ENCODE data around the gene ELK1.

The ELK1 gene

DNA sequence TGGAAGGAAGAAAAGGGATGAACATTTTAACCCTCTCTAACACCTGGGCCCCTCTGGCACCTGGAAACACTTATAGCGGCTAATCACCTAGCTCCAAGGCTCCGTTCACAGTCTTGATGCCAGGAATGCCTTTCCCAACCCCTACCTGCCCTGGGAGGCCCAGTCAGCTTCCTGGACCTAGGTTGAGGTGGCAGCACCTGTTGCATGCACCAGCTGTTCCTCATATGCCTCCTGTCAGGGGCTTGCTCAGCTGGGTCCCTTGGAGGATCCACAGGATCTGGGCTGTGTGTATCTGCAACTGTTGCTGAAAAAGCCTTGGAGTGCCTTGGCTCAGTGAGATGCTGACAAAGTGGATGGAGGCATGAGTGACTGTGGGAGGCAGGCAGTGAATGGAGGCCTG lies 25.0 kb downstream of the ELK1 start:
- ChIA-PET POLR2A (no interaction called here), CTCF (interaction anchor here (1.7 kb wide), 1 partner anchor 18 kb away, joined by 7 read pairs; no protein-coding TSS in a partner anchor)
- H3K9me3 ChIP-seq (ENCODE audit: control insufficient read depth, insufficient read depth, low read depth, low read length) = no peaks in the 10 kb centered on the region
- H3K27ac ChIP-seq (ENCODE audit: extremely low read depth, low read depth, low read length) = no peak overlapping the region
- H3K4me3 ChIP-seq (ENCODE audit: low read depth, low read length) = no peak overlapping the region
- H3K36me3 ChIP-seq (ENCODE audit: control insufficient read depth in 2 of 2, insufficient read depth in 1 of 2, low read length in 2 of 2) = no peaks in the 10 kb centered on the region
- no peaks in the 10 kb centered on the region for H3K4me1 ChIP-seq (ENCODE audit: control insufficient read depth, insufficient read depth, low read length)
- TF ChIP-seq SCRT2 (tag by site-specific recombination; IDR thresholded peaks at IDR 0.05) (peak; percentile 96), SCRT1 (tag by site-specific recombination; IDR thresholded peaks at IDR 0.05; ENCODE audit: borderline replicate concordance) (peak; percentile 91), ZNF292 (tag by site-specific recombination; IDR thresholded peaks at IDR 0.05; ENCODE audit: borderline replicate concordance, low read depth) (no peak)

DNA sequence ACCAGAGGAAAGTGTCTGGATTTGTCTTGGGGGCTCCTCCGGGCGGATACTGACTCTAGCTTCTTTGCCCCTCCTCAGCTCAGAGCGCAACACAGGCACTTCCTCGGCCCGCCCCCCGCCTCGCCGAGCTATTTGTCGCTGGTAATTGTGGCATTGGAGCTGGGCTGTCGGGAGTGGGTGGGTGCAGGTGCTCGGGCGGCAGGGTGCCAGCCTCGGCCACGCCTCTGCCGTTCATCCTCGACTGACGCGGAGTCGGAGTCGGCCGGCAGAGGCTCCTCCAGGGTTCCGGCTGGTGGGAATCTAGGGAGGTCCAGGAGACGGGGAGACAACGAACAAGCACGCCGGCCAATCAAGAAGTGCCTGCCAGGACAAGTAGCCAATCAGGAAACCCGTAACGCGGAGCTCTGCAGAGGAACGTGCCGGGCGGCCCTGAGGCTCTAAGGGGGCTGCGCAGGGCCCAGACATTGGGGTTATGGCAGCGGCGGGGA lies 26.8 kb downstream of the ELK1 start:
- no peak overlapping the region for H3K4me3 ChIP-seq (ENCODE audit: low read depth, low read length)
- TF ChIP-seq FEZF1 (tag by site-specific recombination; IDR thresholded peaks at IDR 0.05) (no peak), KLF7 (tag by site-specific recombination; IDR thresholded peaks at IDR 0.05; ENCODE audit: borderline replicate concordance) (no peak), TCF7L2 (IDR thresholded peaks at IDR 0.05; ENCODE audit: borderline replicate concordance, low read depth, low read length) (no peak), ZNF335 (tag by site-specific recombination; conservative IDR thresholded peaks at IDR 0.05) (peak; percentile 85), MYNN (tag by site-specific recombination; IDR thresholded peaks at IDR 0.05; ENCODE audit: borderline replicate concordance) (no peak), BCL11B (tag by site-specific recombination; IDR thresholded peaks at IDR 0.05; ENCODE audit: low read depth) (no peak), ZFP41 (tag by site-specific recombination; IDR thresholded peaks at IDR 0.05; ENCODE audit: borderline replicate concordance) (no peak), ZNF221 (tag by site-specific recombination; IDR thresholded peaks at IDR 0.05; ENCODE audit: borderline replicate concordance) (no peak), SCRT2 (tag by site-specific recombination; IDR thresholded peaks at IDR 0.05) (no peak), ZBTB20 (tag by site-specific recombination; IDR thresholded peaks at IDR 0.05) (peak; percentile 66), ZNF341 (tag by site-specific recombination; IDR thresholded peaks at IDR 0.05; ENCODE audit: low read depth) (no peak; the same call in none of the 2 replicates), ZSCAN23 (tag by site-specific recombination; IDR thresholded peaks at IDR 0.05) (no peak), ZNF768 (tag by site-specific recombination; IDR thresholded peaks at IDR 0.05) (no peak), ZNF785 (tag by site-specific recombination; IDR thresholded peaks at IDR 0.05) (no peak), ZNF404 (tag by site-specific recombination; IDR thresholded peaks at IDR 0.05) (no peak), ZNF510 (tag by site-specific recombination; IDR thresholded peaks at IDR 0.05; ENCODE audit: insufficient replicate concordance) (no peak)
- TF ChIP-seq, protein P1, sequence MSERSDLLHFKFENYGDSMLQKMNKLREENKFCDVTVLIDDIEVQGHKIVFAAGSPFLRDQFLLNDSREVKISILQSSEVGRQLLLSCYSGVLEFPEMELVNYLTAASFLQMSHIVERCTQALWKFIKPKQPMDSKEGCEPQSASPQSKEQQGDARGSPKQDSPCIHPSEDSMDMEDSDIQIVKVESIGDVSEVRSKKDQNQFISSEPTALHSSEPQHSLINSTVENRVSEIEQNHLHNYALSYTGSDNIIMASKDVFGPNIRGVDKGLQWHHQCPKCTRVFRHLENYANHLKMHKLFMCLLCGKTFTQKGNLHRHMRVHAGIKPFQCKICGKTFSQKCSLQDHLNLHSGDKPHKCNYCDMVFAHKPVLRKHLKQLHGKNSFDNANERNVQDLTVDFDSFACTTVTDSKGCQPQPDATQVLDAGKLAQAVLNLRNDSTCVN (tag by site-specific recombination; optimal IDR thresholded peaks at IDR 0.05) = peak; percentile 38
- TF ChIP-seq, protein P2, sequence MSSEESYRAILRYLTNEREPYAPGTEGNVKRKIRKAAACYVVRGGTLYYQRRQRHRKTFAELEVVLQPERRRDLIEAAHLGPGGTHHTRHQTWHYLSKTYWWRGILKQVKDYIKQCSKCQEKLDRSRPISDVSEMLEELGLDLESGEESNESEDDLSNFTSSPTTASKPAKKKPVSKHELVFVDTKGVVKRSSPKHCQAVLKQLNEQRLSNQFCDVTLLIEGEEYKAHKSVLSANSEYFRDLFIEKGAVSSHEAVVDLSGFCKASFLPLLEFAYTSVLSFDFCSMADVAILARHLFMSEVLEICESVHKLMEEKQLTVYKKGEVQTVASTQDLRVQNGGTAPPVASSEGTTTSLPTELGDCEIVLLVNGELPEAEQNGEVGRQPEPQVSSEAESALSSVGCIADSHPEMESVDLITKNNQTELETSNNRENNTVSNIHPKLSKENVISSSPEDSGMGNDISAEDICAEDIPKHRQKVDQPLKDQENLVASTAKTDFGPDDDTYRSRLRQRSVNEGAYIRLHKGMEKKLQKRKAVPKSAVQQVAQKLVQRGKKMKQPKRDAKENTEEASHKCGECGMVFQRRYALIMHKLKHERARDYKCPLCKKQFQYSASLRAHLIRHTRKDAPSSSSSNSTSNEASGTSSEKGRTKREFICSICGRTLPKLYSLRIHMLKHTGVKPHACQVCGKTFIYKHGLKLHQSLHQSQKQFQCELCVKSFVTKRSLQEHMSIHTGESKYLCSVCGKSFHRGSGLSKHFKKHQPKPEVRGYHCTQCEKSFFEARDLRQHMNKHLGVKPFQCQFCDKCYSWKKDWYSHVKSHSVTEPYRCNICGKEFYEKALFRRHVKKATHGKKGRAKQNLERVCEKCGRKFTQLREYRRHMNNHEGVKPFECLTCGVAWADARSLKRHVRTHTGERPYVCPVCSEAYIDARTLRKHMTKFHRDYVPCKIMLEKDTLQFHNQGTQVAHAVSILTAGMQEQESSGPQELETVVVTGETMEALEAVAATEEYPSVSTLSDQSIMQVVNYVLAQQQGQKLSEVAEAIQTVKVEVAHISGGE (tag by site-specific recombination; conservative IDR thresholded peaks at IDR 0.05; ENCODE audit: low read depth) = no peak
- TF ChIP-seq, protein P3, sequence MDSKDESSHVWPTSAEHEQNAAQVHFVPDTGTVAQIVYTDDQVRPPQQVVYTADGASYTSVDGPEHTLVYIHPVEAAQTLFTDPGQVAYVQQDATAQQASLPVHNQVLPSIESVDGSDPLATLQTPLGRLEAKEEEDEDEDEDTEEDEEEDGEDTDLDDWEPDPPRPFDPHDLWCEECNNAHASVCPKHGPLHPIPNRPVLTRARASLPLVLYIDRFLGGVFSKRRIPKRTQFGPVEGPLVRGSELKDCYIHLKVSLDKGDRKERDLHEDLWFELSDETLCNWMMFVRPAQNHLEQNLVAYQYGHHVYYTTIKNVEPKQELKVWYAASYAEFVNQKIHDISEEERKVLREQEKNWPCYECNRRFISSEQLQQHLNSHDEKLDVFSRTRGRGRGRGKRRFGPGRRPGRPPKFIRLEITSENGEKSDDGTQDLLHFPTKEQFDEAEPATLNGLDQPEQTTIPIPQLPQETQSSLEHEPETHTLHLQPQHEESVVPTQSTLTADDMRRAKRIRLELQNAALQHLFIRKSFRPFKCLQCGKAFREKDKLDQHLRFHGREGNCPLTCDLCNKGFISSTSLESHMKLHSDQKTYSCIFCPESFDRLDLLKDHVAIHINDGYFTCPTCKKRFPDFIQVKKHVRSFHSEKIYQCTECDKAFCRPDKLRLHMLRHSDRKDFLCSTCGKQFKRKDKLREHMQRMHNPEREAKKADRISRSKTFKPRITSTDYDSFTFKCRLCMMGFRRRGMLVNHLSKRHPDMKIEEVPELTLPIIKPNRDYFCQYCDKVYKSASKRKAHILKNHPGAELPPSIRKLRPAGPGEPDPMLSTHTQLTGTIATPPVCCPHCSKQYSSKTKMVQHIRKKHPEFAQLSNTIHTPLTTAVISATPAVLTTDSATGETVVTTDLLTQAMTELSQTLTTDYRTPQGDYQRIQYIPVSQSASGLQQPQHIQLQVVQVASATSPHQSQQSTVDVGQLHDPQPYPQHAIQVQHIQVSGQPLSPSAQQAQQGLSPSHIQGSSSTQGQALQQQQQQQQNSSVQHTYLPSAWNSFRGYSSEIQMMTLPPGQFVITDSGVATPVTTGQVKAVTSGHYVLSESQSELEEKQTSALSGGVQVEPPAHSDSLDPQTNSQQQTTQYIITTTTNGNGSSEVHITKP (tag by site-specific recombination; IDR thresholded peaks at IDR 0.05) = no peak
- TF ChIP-seq, protein P4, sequence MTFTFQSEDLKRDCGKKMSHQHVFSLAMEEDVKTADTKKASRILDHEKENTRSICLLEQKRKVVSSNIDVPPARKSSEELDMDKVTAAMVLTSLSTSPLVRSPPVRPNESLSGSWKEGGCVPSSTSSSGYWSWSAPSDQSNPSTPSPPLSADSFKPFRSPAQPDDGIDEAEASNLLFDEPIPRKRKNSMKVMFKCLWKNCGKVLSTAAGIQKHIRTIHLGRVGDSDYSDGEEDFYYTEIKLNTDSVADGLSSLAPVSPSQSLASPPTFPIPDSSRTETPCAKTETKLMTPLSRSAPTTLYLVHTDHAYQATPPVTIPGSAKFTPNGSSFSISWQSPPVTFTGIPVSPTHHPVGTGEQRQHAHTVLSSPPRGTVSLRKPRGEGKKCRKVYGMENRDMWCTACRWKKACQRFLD (tag by site-specific recombination; IDR thresholded peaks at IDR 0.05) = no peak
- TF ChIP-seq, protein P5, sequence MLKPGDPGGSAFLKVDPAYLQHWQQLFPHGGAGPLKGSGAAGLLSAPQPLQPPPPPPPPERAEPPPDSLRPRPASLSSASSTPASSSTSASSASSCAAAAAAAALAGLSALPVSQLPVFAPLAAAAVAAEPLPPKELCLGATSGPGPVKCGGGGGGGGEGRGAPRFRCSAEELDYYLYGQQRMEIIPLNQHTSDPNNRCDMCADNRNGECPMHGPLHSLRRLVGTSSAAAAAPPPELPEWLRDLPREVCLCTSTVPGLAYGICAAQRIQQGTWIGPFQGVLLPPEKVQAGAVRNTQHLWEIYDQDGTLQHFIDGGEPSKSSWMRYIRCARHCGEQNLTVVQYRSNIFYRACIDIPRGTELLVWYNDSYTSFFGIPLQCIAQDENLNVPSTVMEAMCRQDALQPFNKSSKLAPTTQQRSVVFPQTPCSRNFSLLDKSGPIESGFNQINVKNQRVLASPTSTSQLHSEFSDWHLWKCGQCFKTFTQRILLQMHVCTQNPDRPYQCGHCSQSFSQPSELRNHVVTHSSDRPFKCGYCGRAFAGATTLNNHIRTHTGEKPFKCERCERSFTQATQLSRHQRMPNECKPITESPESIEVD (tag by site-specific recombination; IDR thresholded peaks at IDR 0.05) = no peak

More for the DNA sequence above, 26.8 kb downstream of the ELK1 start:
- Histone ChIP-seq H3K9me3 (ENCODE audit: control insufficient read depth, insufficient read depth, low read depth, low read length) (no peaks in the 10 kb centered on the region), H3K36me3 (ENCODE audit: control insufficient read depth in 2 of 2, insufficient read depth in 1 of 2, low read length in 2 of 2) (no peaks in the 10 kb centered on the region), H3K4me1 (ENCODE audit: control insufficient read depth, insufficient read depth, low read length) (no peaks in the 10 kb centered on the region), H3K27ac (ENCODE audit: extremely low read depth, low read depth, low read length) (no peak overlapping the region)
- POLR2A ChIA-PET = interaction anchor here (0.6 kb wide), 1 partner anchor 10 kb away, joined by 3 read pairs; no protein-coding TSS in a partner anchor
- CTCF ChIA-PET = interaction anchor here (0.6 to 0.9 kb wide), 2 partner anchors 10 to 21 kb away, joined by 3 read pairs; no protein-coding TSS in a partner anchor
